Islet of Langerhans (tissue), 1 donor: ENCODE data around the gene YEATS2.

Source experiments
- FAIRE-seq: peaks from one replicate; lab custom pipeline; 2011; peaks lifted over from hg19 to GRCh38; lab: Jason Lieb, UNC

The YEATS2 gene

GRCh38 chr3:183839751-183840150, 142.2 kb downstream of the YEATS2 start:
- FAIRE-seq = no peak

GRCh38 chr3:183844606-183845005, 147.0 kb downstream of the YEATS2 start:
- FAIRE-seq = no peak

GRCh38 chr3:183845090-183845489, 147.5 kb downstream of the YEATS2 start:
- FAIRE-seq = no peak

GRCh38 chr3:183845608-183846288, 148.2 kb downstream of the YEATS2 start:
- no peak for FAIRE-seq

- no peak for FAIRE-seq
Observed at GRCh38 chr3:183854318-183855035, 156.9 kb downstream of the YEATS2 start.

GRCh38 chr3:183857863-183858262, 160.3 kb downstream of the YEATS2 start:
- FAIRE-seq = no peak
